ENCODE measurements around the gene YWHAH.

GRCh38 chr22:31945971-31946680 is 1.8 kb downstream of the YWHAH start:
- no peak for TF ChIP-seq CTCF (IDR thresholded peaks at IDR 0.05; ENCODE audit: low read depth, low read length, missing input control)
- no peak for TF ChIP-seq TAF1 (conservative IDR thresholded peaks at IDR 0.05)
- TF ChIP-seq ATF3 (IDR thresholded peaks at IDR 0.05), result no peak
